Neural progenitor cell (in vitro differentiated cells): ENCODE measurements around the gene ACP3.

Experiments used
- EZH2 ChIP-seq: fragments of 200-600 bp; sonication (generic); IDR thresholded peaks from 2 replicates; pipeline ENCODE4 v1.6.1; 2017; ENCODE audit warnings: antibody characterized with exemption, mild to moderate bottlenecking, moderate library complexity
- EZH2phosphoT487 ChIP-seq: fragments of 200-600 bp; sonication (generic); IDR thresholded peaks from 2 replicates; pipeline ENCODE4 v1.6.1; 2017; ENCODE audit warnings: antibody characterized with exemption
- TF ChIP-seq, protein P1 (sequence below): fragments of 200-600 bp; sonication (generic); IDR thresholded peaks from 2 replicates; pipeline ENCODE4 v1.5.1; 2017; ENCODE audit warnings: antibody characterized with exemption, mild to moderate bottlenecking

DNA sequence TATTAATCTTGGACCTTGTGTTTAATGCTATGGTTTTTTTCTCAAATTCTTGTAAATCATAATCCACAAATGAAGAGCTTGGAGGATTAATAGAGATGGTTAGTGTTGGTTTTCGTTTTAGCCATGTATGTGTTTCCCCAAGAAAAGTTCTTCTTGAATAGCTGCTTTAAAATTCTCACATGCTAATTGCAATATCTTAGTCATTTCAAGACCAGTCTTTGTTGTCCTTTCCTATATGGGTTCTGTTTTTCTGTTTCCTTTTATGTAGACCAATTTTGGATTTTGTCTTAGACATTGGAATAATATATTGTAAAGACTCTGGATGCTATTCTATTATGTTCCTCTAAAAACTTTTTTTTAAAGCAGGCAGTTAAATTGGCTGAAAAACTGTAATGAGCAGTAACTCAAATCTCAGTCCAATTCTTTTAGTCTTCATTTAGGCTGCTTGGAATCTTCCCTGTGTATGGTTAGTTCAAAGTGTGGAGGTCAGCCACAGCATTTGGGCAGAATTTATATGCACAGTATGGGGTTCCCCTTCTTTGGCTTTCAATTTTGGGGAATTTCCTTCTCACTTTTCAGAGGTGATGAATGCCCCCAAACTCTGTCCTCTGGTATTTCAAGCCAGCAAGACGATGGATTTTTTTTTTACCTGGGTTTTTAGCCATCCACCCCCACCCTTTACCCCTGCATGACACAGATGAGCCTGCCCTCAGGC lies 61.0 kb downstream of the ACP3 start:
- TF ChIP-seq, protein P1, sequence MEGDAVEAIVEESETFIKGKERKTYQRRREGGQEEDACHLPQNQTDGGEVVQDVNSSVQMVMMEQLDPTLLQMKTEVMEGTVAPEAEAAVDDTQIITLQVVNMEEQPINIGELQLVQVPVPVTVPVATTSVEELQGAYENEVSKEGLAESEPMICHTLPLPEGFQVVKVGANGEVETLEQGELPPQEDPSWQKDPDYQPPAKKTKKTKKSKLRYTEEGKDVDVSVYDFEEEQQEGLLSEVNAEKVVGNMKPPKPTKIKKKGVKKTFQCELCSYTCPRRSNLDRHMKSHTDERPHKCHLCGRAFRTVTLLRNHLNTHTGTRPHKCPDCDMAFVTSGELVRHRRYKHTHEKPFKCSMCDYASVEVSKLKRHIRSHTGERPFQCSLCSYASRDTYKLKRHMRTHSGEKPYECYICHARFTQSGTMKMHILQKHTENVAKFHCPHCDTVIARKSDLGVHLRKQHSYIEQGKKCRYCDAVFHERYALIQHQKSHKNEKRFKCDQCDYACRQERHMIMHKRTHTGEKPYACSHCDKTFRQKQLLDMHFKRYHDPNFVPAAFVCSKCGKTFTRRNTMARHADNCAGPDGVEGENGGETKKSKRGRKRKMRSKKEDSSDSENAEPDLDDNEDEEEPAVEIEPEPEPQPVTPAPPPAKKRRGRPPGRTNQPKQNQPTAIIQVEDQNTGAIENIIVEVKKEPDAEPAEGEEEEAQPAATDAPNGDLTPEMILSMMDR, result no peak
- TF ChIP-seq EZH2 (no peak), EZH2phosphoT487 (no peak)
